ENCODE measurements around the gene SNRNP35. TPM values are rescaled to one million over a fixed set of nuclear protein-coding genes. Genes with fewer than 3 reads are reported as not detected.

SNRNP35 gene
- total and polyA plus RNA-seq, 2 of the 8 experiments (the other 6 are each of a cell fraction or from before 2014, with no cell fraction given), result 8.0 to 16.9 TPM

DNA sequence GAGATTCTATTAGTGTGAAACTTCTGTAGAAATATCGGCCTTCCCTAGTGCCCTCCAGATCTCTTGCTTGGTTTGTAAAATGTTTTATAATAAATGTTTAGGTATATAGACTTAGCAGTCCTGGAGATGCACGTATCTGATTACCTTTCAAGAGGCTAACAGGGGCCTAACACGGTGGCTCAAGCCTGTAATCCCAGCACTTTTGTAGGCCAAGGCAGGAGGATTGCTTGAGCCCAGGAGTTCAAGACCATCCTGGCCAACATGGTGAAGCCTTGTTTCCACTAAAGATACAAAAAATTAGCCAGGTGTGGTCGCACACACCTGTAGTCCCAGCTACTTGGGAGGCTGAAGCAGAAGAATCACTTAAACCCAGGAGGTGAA, 11.6 kb upstream of the SNRNP35 start (continued):
- TF ChIP-seq CHD7 (IDR thresholded peaks at IDR 0.05; ENCODE audit: insufficient replicate concordance, low read length) (no peak), EZH2 (IDR thresholded peaks at IDR 0.05; ENCODE audit: low read depth, low read length, severe bottlenecking) (no peak), RAD21 (IDR thresholded peaks at IDR 0.05 in 1 of 2, conservative IDR thresholded peaks at IDR 0.05 in 1 of 2; ENCODE audit: low read depth in 2 of 2, low read length in 2 of 2) (no peak), TAF7 (optimal IDR thresholded peaks at IDR 0.05; ENCODE audit: borderline replicate concordance, low read depth, low read length) (no peak), NANOG (IDR thresholded peaks at IDR 0.05; ENCODE audit: insufficient read depth, low read depth, low read length, poor library complexity, severe bottlenecking) (no peak), BCL11A (IDR thresholded peaks at IDR 0.05; ENCODE audit: low read depth in 2 of 2, low read length in 2 of 2) (no peak)

All from H1 (cell line).